DMS114 treated with DMSO at 0.1 percent for 48 hours (cell line): ENCODE results near the gene MAB21L3.

ENCODE experiments used
- DNase-seq: peaks from one replicate; lab custom pipeline; 2025; ENCODE audit not compliant: unreplicated experiment; lab: John Stamatoyannopoulos, UW

MAB21L3 gene

GRCh38 chr1:116164150-116164549 is 53.0 kb downstream of the MAB21L3 start:
- DNase-seq = no peak

DNA sequence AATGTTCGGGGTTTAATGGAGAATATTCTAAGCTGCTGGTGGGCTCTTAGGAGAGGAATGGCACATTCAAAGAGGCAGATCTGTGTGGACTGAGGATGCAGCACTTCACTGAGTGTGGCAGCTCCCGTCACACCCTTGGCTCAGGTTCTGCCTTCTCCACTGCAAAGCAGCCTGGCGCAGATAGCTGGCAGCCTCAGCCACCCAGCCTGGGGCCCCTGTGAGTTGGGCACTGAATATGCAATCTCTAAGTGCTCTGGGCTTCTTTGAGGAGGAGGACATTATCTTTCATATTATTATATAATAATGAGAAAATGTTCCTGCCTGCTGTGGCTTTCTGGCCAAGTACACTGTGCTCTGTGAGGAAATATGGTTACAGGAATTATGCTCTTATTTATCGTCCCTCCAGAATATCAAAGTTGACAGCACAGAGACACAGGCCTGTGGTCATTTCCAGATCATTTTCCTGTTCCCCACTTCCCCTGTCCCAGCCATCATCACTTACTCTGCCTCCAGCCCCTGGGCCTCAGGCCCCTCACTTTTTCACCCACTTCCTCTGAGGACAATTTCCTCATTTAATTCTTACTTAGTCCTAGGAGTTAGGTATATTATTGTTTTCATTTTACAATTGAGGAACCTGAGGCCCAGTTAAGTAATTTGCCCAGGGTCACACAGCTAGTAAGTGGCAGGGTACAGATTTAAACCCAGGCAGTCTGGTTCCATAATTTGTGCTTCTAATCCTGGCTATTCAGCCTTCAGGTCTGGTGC is 53.6 kb downstream of the MAB21L3 start:
- DNase-seq = no peak

DNA sequence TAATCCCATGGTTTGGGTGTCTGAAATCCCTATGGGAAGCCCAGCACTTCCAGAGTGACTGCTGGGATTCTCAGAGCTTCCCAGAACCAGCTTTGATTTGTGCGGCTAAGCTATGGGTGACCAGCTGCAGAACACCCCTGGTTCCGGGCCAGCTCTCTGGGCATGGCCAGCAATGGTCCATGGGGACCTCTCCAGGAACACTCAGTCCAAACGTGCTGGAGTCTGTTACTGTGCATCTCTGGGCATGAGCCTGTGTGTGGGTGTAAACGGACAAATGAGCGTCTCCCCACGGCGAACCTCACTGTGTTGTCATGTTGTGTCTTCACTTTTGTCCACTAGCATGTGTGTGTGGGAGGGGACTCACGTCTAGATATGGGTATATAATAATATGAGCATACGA is 54.4 kb downstream of the MAB21L3 start:
- no peak for DNase-seq

DNA sequence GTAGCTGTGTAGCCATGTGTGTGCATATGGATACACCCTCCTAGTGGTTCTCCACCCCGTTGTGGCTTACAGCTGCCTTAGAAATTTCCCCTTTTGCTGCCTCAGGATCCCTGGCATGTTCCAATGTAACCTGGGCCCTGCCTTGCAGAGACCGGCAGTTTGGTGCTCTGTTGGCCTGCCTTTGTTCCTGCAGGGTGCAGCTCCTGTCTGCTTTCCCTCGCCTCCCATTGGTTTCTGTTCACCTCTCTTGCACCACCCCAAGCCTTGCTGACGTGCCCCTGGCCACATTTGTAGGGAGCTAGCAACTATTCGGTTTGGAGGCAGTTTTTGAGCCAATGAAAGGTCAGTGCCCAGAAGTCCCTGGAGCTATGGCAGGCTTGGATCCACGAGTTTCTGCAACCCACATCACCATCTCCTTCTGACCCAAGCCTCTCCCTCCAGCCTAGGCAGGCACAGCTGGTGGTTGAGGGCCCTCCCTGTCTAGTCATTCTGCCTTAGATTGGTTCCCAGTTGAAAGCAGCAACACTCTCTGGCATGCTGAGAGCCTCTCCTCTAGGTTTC is 54.9 kb downstream of the MAB21L3 start:
- no peak for DNase-seq

GRCh38 chr1:116166655-116167054 is 55.5 kb downstream of the MAB21L3 start:
- no peak for DNase-seq

DNA sequence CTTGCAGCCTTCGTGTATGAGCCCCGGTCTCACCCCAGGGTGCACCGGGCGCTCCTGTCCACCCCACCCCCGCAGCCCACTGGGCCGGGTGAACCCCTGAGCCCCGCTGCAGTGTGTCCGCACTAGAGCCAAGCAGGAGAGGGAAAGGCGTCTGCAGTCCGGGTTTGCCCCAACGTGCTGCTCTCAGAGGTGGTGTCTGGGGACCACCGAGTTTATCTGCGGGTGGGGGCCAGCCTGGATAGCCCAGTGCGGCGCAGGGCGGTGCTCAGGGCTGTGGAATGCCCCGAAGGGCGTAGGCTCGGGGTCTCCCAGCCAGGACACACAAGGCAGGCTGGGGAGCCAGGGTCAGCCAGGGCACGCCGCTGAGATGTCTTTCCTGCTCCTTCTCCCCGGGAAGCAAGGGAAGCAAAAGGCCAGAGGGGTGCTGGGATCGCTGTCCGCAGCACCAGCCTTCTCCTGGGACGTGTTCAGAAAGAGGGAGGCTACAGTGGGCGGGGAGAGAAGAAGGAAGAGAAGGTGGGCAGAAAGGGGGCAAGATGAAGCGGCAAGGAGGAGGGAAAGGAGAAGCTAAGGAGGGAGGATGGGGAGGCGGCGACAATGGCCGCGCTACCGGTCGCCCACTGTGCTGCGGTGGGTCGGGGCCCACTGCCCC is 56.6 kb downstream of the MAB21L3 start:
- DNase-seq = no peak

GRCh38 chr1:116168277-116169032 is 57.3 kb downstream of the MAB21L3 start:
- no peak for DNase-seq

DNA sequence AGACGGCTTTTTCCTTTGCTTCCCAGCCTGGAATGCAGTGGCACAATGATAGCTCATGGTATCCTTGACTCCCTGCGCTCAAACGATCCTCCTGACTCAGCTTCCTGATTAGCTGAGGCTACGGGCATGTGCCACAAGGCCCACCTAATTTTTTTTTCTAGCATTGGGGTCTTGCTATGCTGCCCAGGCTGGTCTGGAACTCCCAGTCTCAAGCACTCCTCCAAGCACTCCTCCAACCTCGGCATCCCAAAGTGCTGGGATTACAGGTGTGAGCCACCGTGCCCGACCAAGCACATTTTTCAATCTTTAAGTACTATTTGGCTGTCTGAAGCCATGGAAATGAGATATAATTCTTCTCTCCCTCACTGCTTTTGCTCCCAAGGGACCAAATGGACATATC is 58.7 kb downstream of the MAB21L3 start:
- no peak for DNase-seq

GRCh38 chr1:116170721-116171589 is 59.8 kb downstream of the MAB21L3 start:
- DNase-seq = no peak

DNA sequence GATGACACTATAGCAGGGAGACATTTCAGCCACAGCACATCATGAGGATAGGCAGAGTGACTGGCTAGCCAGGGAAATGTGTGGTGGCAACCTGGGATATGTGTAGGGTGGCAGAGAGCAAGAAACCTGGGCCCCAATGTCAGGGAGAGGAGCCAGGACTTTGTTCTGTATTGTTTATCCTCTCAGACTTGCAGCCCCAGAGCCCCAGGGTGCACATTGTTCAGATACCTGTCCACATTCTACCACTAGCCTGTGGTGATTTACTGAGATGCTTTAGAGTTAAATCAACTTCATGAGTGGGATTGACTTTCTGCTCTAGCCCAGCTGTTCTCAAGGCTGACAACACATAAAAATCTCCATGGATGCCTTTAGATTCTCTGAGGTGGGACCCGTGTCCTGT is 61.5 kb downstream of the MAB21L3 start:
- no peak for DNase-seq

- no peak for DNase-seq
Measured at GRCh38 chr1:116175611-116176010, 64.4 kb downstream of the MAB21L3 start.

GRCh38 chr1:116176306-116176789 is 65.1 kb downstream of the MAB21L3 start:
- no peak for DNase-seq

GRCh38 chr1:116177861-116178260 is 66.7 kb downstream of the MAB21L3 start:
- DNase-seq = no peak

DNA sequence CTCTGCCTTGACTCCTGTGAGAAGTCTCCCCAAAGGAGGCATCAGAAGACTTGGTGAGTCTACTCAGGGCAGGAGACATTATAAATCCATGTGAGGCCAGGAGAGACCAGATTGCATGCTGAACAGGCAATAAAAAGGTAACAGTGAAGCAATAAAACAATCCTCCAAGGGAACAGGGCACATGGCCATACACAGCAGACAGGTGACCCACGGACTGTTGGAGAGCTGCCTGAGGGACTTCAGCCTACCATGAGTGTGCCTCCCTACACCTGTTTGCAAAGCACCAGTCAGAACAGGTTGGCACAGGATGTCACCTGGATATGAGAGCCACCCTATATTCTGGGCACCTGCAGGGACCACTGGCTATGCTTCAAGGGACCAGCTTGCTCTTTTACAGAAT is 67.6 kb downstream of the MAB21L3 start:
- DNase-seq = no peak

DNA sequence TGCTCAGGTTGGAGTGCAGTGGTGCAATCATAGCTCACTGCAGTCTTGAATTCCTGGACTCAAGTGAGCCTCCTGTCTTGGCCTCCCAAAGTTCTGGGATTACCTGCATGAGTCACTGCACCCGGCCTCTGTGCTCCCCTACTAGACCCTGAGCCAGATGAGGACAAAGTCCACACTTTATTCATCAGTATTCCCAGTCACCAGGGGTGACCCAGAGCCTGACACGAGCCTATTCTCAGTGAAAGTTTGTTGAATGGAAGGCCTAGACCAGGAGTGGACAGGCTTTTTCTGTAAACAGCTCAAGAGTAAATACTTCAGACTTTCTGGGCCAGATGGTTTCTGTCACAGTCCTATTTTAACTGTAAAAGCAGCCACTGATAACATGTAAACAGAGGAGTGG is 68.2 kb downstream of the MAB21L3 start:
- no peak for DNase-seq

GRCh38 chr1:116179964-116180363 is 68.8 kb downstream of the MAB21L3 start:
- DNase-seq = no peak

- no peak for DNase-seq
Measured at GRCh38 chr1:116182019-116182714, 71.0 kb downstream of the MAB21L3 start.
